DMS153 (cell line): ENCODE results near the gene HSD17B2.
A peak's percentile ranks its signal among the peaks of the same experiment; 100 is the strongest.

Source experiments
- DNase-seq: peaks from one replicate; lab custom pipeline; 2025; lab: John Stamatoyannopoulos, UW

The HSD17B2 gene

GRCh38 chr16:82019535-82019934 is 15.5 kb upstream of the HSD17B2 start:
- no peak for DNase-seq

- DNase-seq = no peak
These were observed 15.0 kb upstream of the HSD17B2 start for GRCh38 chr16:82020051-82020450.

GRCh38 chr16:82023206-82023605 is 11.8 kb upstream of the HSD17B2 start:
- DNase-seq = no peak

- no peak for DNase-seq
These were observed 10.7 kb upstream of the HSD17B2 start for GRCh38 chr16:82024316-82024715.

- no peak for DNase-seq
These were observed 10.2 kb upstream of the HSD17B2 start for GRCh38 chr16:82024883-82025282.

GRCh38 chr16:82027629-82028064 is 7.4 kb upstream of the HSD17B2 start:
- DNase-seq = no peak

GRCh38 chr16:82031116-82032084 is 3.7 kb upstream of the HSD17B2 start:
- DNase-seq = peak; percentile 50

GRCh38 chr16:82033006-82033405 is 2.0 kb upstream of the HSD17B2 start:
- DNase-seq = peak; percentile 36

- no peak for DNase-seq
These were observed 1.3 kb upstream of the HSD17B2 start for GRCh38 chr16:82033683-82034300.

GRCh38 chr16:82037251-82037650 is 2.2 kb downstream of the HSD17B2 start:
- DNase-seq = no peak

- no peak for DNase-seq
These were observed 2.6 kb downstream of the HSD17B2 start for GRCh38 chr16:82037666-82038065.

- DNase-seq = peak; percentile 74
These were observed 5.2 kb downstream of the HSD17B2 start for GRCh38 chr16:82040296-82040695.

GRCh38 chr16:82041542-82041941 is 6.5 kb downstream of the HSD17B2 start:
- DNase-seq = no peak

- no peak for DNase-seq
These were observed 7.1 kb downstream of the HSD17B2 start for GRCh38 chr16:82042144-82042543.

- no peak for DNase-seq
These were observed 7.8 kb downstream of the HSD17B2 start for GRCh38 chr16:82042846-82043245.

GRCh38 chr16:82043680-82044584 is 8.9 kb downstream of the HSD17B2 start:
- DNase-seq = no peak

- DNase-seq = no peak
These were observed 9.5 kb downstream of the HSD17B2 start for GRCh38 chr16:82044585-82044911.

- no peak for DNase-seq
These were observed 10.4 kb downstream of the HSD17B2 start for GRCh38 chr16:82045465-82045864.

- DNase-seq = no peak
These were observed 11.5 kb downstream of the HSD17B2 start for GRCh38 chr16:82046541-82046940.

GRCh38 chr16:82046941-82047340 is 11.9 kb downstream of the HSD17B2 start:
- DNase-seq = no peak

GRCh38 chr16:82047374-82047773 is 12.3 kb downstream of the HSD17B2 start:
- DNase-seq = no peak

GRCh38 chr16:82047787-82048186 is 12.7 kb downstream of the HSD17B2 start:
- DNase-seq = no peak
